Hepatocyte (in vitro differentiated cells): ENCODE data around the gene SHISA6.

ENCODE experiments used
- EZH2 ChIP-seq: fragments of 200-600 bp; sonication (generic); IDR thresholded peaks from 2 replicates; pipeline ENCODE4 v1.6.1; 2016; ENCODE audit warnings: antibody characterized with exemption, mild to moderate bottlenecking, borderline replicate concordance
- EZH2phosphoT487 ChIP-seq: fragments of 200-600 bp; sonication (generic); IDR thresholded peaks from one replicate; pipeline ENCODE4 v1.6.1; 2018; ENCODE audit warnings: antibody characterized with exemption, mild to moderate bottlenecking, low read depth, moderate library complexity; ENCODE audit not compliant: unreplicated experiment, severe bottlenecking
- TF ChIP-seq, protein P1 (sequence below): fragments of 200-600 bp; sonication (generic); IDR thresholded peaks from 2 replicates; pipeline ENCODE4 v1.5.1; 2016; ENCODE audit warnings: antibody characterized with exemption, mild to moderate bottlenecking; ENCODE audit not compliant: poor library complexity

DNA sequence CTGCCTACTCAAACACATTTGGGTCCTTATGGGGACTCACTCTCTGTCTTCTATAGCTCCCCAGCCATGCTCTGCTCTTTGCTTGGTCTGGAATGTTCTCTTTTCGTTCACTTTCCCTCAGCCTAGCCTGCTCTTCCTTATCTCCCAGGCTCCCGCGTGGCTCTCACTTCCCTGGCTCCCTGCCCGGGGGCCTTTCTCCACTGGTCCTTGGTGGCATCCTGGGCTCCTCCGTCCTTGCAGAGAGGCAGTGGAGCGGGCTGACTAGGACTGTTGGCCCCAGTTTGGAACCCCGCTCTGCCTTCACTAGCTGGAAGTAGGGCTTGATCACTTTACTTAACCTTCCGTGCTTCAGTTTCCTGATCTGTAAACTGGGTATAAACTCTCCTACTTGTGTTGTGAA is 31.2 kb downstream of the SHISA6 start:
- TF ChIP-seq, protein P1, sequence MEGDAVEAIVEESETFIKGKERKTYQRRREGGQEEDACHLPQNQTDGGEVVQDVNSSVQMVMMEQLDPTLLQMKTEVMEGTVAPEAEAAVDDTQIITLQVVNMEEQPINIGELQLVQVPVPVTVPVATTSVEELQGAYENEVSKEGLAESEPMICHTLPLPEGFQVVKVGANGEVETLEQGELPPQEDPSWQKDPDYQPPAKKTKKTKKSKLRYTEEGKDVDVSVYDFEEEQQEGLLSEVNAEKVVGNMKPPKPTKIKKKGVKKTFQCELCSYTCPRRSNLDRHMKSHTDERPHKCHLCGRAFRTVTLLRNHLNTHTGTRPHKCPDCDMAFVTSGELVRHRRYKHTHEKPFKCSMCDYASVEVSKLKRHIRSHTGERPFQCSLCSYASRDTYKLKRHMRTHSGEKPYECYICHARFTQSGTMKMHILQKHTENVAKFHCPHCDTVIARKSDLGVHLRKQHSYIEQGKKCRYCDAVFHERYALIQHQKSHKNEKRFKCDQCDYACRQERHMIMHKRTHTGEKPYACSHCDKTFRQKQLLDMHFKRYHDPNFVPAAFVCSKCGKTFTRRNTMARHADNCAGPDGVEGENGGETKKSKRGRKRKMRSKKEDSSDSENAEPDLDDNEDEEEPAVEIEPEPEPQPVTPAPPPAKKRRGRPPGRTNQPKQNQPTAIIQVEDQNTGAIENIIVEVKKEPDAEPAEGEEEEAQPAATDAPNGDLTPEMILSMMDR, result no peak
- TF ChIP-seq EZH2, result no peak
- TF ChIP-seq EZH2phosphoT487, result no peak
